Neural progenitor cell (in vitro differentiated cells): ENCODE measurements around the gene ARHGAP22. TPM values are rescaled to one million over a fixed set of nuclear protein-coding genes. Genes with fewer than 3 reads are reported as not detected.

Experiments
- DNase-seq: peaks from one replicate; pipeline ENCODE4 v3.0.0-alpha.2; 2016; ENCODE audit warnings: low spot score
- H2AFZ ChIP-seq: fragments of 200-600 bp; sonication (generic); replicated peaks from 2 replicates; pipeline ENCODE4 v1.6.1; 2016; ENCODE audit warnings: antibody characterized with exemption
- H3F3A ChIP-seq: fragments of 200-600 bp; sonication (generic); 2 replicates; pipeline ENCODE4 v1.6.1; 2016; ENCODE audit warnings: antibody characterized with exemption, low read depth
- H3K27ac ChIP-seq: fragments of 200-600 bp; sonication (generic); 2 replicates; pipeline ENCODE4 v1.5.1; 2016; ENCODE audit warnings: mild to moderate bottlenecking
- H3K27me3 ChIP-seq: fragments of 200-600 bp; sonication (generic); 2 replicates; pipeline ENCODE4 v1.6.1; 2016; ENCODE audit warnings: mild to moderate bottlenecking, moderate library complexity
- H3K36me3 ChIP-seq: fragments of 200-600 bp; sonication (generic); 2 replicates; pipeline ENCODE4 v1.5.1; 2016
- H3K4me1 ChIP-seq: fragments of 200-600 bp; sonication (generic); 2 replicates; pipeline ENCODE4 v1.6.1; 2016; ENCODE audit warnings: mixed run types
- H3K4me2 ChIP-seq: fragments of 200-600 bp; sonication (generic); 2 replicates; pipeline ENCODE4 v1.6.1; 2016
- H3K4me3 ChIP-seq: fragments of 200-600 bp; sonication (generic); 2 replicates; pipeline ENCODE4 v1.5.1; 2016
- H3K79me2 ChIP-seq: fragments of 200-600 bp; sonication (generic); 2 replicates; pipeline ENCODE4 v1.6.1; 2016; ENCODE audit warnings: low read depth
- H3K9ac ChIP-seq: fragments of 200-600 bp; sonication (generic); 2 replicates; pipeline ENCODE4 v1.6.1; 2016
- H3K9me3 ChIP-seq: fragments of 200-600 bp; sonication (generic); 2 replicates; pipeline ENCODE4 v1.5.1; 2016; ENCODE audit warnings: low read depth
- H4K20me1 ChIP-seq: fragments of 200-600 bp; sonication (generic); 2 replicates; pipeline ENCODE4 v1.6.1; 2016; ENCODE audit warnings: low read depth
- H3K27ac Mint-ChIP-seq: 3 replicates; pipeline ENCODE4 v1.8.0; 2021; ENCODE audit warnings: mixed read lengths
- H3K27me3 Mint-ChIP-seq: 2 replicates; pipeline ENCODE4 v1.8.0; 2022; ENCODE audit warnings: low read depth, mild to moderate bottlenecking, inconsistent platforms, moderate library complexity, mixed read lengths; ENCODE audit not compliant: insufficient read depth
- H3K36me3 Mint-ChIP-seq: 3 replicates; pipeline ENCODE4 v1.8.0; 2021; ENCODE audit warnings: mixed read lengths
- H3K4me1 Mint-ChIP-seq: 3 replicates; pipeline ENCODE4 v1.8.0; 2021; ENCODE audit warnings: mixed read lengths
- H3K4me3 Mint-ChIP-seq: 3 replicates; pipeline ENCODE4 v1.8.0; 2021; ENCODE audit warnings: mild to moderate bottlenecking, moderate library complexity, mixed read lengths
- H3K9me3 Mint-ChIP-seq: 3 replicates; pipeline ENCODE4 v1.8.0; 2020; ENCODE audit warnings: mixed read lengths
- EZH2 ChIP-seq: fragments of 200-600 bp; sonication (generic); IDR thresholded peaks from 2 replicates; pipeline ENCODE4 v1.6.1; 2017; ENCODE audit warnings: antibody characterized with exemption, mild to moderate bottlenecking, moderate library complexity
- EZH2phosphoT487 ChIP-seq: fragments of 200-600 bp; sonication (generic); IDR thresholded peaks from 2 replicates; pipeline ENCODE4 v1.6.1; 2017; ENCODE audit warnings: antibody characterized with exemption
- total RNA-seq: library from RNA; depleted of rRNA; stranded (reverse); fragments of >200 nt; gene quantifications from 2 replicates; pipeline ENCODE4 v1.2.3, GENCODE V29; 2015; ENCODE audit warnings: low replicate concordance
- TF ChIP-seq, protein P1 (sequence below): fragments of 200-600 bp; sonication (generic); IDR thresholded peaks from 2 replicates; pipeline ENCODE4 v1.5.1; 2017; ENCODE audit warnings: antibody characterized with exemption, mild to moderate bottlenecking

The ARHGAP22 gene
- total RNA-seq, 1 donor from 2014 or later = 1.7 TPM

DNA sequence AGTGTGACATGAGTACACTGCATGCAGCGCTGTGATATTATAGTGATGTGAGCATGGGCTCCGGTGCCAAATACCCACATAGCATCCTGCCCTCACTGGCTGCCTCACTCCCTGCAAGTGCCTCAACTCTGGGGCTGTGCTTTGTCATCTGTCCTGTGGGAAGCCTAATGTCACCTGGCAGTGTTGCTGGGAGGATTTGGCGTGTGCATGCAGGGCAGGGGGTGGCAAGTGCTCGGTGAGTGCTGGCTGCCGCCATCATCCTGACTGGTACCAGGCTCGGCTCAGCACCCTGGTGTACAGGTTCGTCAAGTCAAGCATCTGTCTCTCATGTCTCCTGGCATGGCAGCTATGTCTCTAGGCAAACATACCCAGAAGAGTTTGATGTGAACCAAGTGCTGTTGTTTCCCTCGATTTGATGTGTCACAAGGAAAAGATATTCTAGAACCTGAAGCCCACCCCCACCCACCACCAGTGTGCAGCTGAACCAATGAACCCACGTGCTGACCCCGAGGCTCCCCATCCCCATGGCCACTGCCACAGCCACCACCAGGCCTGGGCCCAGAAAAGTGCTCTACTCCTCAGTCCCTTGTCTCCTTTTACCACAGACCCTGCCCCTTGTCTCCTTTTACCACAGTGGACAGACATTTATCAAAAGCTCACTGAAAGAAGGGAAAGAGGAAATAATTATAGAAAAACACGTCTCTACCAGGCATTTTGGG, 162.6 kb downstream of the ARHGAP22 start:
- H3K27ac ChIP-seq = no peak overlapping the region
- no peak for DNase-seq
- H3K27ac Mint-ChIP-seq = no peak overlapping the region
- H3K4me3 ChIP-seq = no peak overlapping the region
- no peaks in the 10 kb centered on the region for H3K27me3 ChIP-seq
- H3K4me1 Mint-ChIP-seq = peaks cover 24% of the 10 kb centered on the region
- TF ChIP-seq EZH2phosphoT487 = no peak
- TF ChIP-seq EZH2 = no peak
- TF ChIP-seq, protein P1, sequence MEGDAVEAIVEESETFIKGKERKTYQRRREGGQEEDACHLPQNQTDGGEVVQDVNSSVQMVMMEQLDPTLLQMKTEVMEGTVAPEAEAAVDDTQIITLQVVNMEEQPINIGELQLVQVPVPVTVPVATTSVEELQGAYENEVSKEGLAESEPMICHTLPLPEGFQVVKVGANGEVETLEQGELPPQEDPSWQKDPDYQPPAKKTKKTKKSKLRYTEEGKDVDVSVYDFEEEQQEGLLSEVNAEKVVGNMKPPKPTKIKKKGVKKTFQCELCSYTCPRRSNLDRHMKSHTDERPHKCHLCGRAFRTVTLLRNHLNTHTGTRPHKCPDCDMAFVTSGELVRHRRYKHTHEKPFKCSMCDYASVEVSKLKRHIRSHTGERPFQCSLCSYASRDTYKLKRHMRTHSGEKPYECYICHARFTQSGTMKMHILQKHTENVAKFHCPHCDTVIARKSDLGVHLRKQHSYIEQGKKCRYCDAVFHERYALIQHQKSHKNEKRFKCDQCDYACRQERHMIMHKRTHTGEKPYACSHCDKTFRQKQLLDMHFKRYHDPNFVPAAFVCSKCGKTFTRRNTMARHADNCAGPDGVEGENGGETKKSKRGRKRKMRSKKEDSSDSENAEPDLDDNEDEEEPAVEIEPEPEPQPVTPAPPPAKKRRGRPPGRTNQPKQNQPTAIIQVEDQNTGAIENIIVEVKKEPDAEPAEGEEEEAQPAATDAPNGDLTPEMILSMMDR = no peak
- H2AFZ ChIP-seq = no peak overlapping the region
- peaks cover 4% of the 10 kb centered on the region for H4K20me1 ChIP-seq
- no peaks in the 10 kb centered on the region for H3K9me3 Mint-ChIP-seq
- H3K4me1 ChIP-seq = peaks cover 43% of the 10 kb centered on the region
- H3K79me2 ChIP-seq = no peaks in the 10 kb centered on the region
- peaks cover 2% of the 10 kb centered on the region for H3K27me3 Mint-ChIP-seq
- H3K4me3 Mint-ChIP-seq = no peak overlapping the region
- no peaks in the 10 kb centered on the region for H3K9me3 ChIP-seq
- peaks cover 2% of the 10 kb centered on the region for H3K36me3 Mint-ChIP-seq
- peaks cover 28% of the 10 kb centered on the region for H3F3A ChIP-seq
- no peaks in the 10 kb centered on the region for H3K36me3 ChIP-seq
- H3K9ac ChIP-seq = no peak overlapping the region
- no peak overlapping the region for H3K4me2 ChIP-seq

DNA sequence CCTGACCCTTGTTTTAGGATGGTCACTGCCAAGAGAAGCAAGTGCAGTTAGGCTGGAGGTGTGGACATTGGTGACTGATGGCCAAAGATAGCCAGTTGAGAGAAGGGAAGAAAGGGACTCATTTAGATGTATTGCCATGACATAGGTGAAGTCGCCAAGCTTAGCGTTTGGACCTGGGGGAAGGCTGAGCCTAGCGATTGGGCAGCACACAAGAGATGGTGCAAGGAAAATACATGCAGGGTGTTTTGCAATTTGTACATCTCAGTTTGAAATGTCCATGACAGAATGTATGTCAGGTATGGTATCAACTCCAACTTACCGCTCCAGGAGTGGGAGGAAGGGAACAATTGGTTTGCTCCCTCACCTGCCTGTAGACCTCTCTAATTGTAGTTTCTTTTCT, 164.1 kb downstream of the ARHGAP22 start:
- H3K4me1 ChIP-seq = peaks cover 47% of the 10 kb centered on the region
- no peaks in the 10 kb centered on the region for H3K79me2 ChIP-seq
- H2AFZ ChIP-seq = no peak overlapping the region
- H3K9me3 ChIP-seq = no peaks in the 10 kb centered on the region
- peaks cover 4% of the 10 kb centered on the region for H4K20me1 ChIP-seq
- no peaks in the 10 kb centered on the region for H3K27me3 ChIP-seq
- no peaks in the 10 kb centered on the region for H3K36me3 ChIP-seq
- Mint-ChIP-seq H3K4me1 (peaks cover 20% of the 10 kb centered on the region), H3K27ac (no peak overlapping the region), H3K27me3 (peaks cover 2% of the 10 kb centered on the region), H3K9me3 (no peaks in the 10 kb centered on the region), H3K36me3 (peaks cover 5% of the 10 kb centered on the region), H3K4me3 (no peak overlapping the region)
- no peak overlapping the region for H3K27ac ChIP-seq
- TF ChIP-seq EZH2phosphoT487 = no peak
- TF ChIP-seq, protein P1 = no peak
- no peak for TF ChIP-seq EZH2
- H3K4me3 ChIP-seq = no peak overlapping the region
- no peak for DNase-seq
- no peak overlapping the region for H3K9ac ChIP-seq
- no peak overlapping the region for H3K4me2 ChIP-seq
- H3F3A ChIP-seq = peaks cover 27% of the 10 kb centered on the region

DNA sequence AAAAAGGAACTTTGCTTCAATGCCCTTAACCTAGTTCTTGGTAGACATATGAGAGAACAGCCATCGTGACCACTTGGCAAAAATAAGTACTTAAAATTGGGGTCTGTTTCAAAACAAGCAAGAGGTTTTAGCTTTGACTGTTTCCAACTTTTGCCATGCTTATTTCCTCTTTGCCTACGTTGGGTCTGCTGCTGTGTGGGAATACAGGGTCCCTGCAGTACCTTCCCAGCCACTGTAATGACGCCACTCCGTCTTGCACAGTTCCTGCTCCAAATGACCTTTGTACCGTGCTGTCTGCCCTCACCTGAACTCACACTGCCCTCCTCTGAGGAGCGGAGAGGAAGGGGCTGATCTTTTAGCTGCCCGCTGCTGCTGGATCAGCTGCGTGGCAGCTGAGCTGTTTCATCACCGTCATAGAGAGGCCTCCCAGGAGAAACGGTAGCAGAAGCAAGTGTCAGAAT, 165.3 kb downstream of the ARHGAP22 start:
- Histone ChIP-seq H2AFZ (no peak overlapping the region), H3K4me1 (peaks cover 38% of the 10 kb centered on the region), H3K27me3 (no peaks in the 10 kb centered on the region), H3K4me3 (no peak overlapping the region), H3K36me3 (no peaks in the 10 kb centered on the region), H3K27ac (no peak overlapping the region), H3F3A (peaks cover 16% of the 10 kb centered on the region), H4K20me1 (no peaks in the 10 kb centered on the region), H3K9ac (no peak overlapping the region), H3K4me2 (peak overlapping the region; percentile 0), H3K9me3 (no peaks in the 10 kb centered on the region), H3K79me2 (no peaks in the 10 kb centered on the region)
- TF ChIP-seq, protein P1 = no peak
- no peak for TF ChIP-seq EZH2
- TF ChIP-seq EZH2phosphoT487 = no peak
- peaks cover 2% of the 10 kb centered on the region for H3K27me3 Mint-ChIP-seq
- no peaks in the 10 kb centered on the region for H3K9me3 Mint-ChIP-seq
- peak; percentile 23 for DNase-seq
- no peak overlapping the region for H3K4me3 Mint-ChIP-seq
- H3K4me1 Mint-ChIP-seq = peaks cover 12% of the 10 kb centered on the region
- no peak overlapping the region for H3K27ac Mint-ChIP-seq
- peaks cover 5% of the 10 kb centered on the region for H3K36me3 Mint-ChIP-seq
